SK-N-MC (cell line): ENCODE measurements around the gene FAM168A.

Experiments
- EZH2 ChIP-seq: fragments of 200-600 bp; sonication (generic); IDR thresholded peaks from one replicate; pipeline ENCODE4 v1.6.1; 2017; ENCODE audit warnings: antibody characterized with exemption
- POLR2AphosphoS5 ChIP-seq: IDR thresholded peaks from 2 replicates; pipeline ENCODE4 v1.6.1; 2012; ENCODE audit warnings: mild to moderate bottlenecking, low read depth, low read length, borderline replicate concordance

GRCh38 chr11:73374151-73374550 lies 223.8 kb downstream of the FAM168A start:
- TF ChIP-seq POLR2AphosphoS5 (no peak), EZH2 (no peak)
